ENCODE results near the gene CYP24A1. TPM values are rescaled to one million over a fixed set of nuclear protein-coding genes. Genes with fewer than 3 reads are reported as not detected.
A peak's percentile ranks its signal among the peaks of the same experiment; 100 is the strongest.

The CYP24A1 gene
- total RNA-seq, 4 donors from 2014 or later, result 0.69 TPM; not detected in 3

DNA sequence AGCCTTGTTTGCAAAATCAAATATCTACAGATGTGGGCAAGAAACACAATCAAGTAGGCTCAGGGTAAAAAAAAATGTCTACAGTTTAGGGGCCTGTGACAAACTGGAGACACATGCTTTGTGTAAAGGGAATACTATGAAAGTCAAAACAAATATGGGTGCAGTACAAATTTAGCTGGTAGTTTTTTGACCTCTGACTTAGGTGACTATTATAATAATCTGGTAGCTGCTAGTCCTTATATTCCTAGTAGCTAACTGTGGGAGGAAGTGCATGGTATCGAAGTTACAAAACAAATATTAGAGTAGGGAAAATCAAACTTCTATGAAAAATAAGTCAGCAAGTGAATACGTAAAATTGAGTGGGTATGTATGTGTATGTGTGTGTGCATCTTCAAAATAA, 35.4 kb downstream of the CYP24A1 start:
- ATAC-seq, result no peak
- H3K27me3 ChIP-seq, result peaks cover 25% of the 10 kb centered on the region
- H3K9me3 ChIP-seq, result peaks cover 0 to 8% (median 0%) of the 10 kb centered on the region in 3 donors
- 72 to 75% methylated on average over 2 of the region's 2 CpGs for WGBS, 2 donors (ENCODE audit: low coverage in 1 of 2)
- H3K4me1 ChIP-seq, result no peaks in the 10 kb centered on the region
- TF ChIP-seq EP300 (IDR thresholded peaks at IDR 0.05), result no peak
- no peak for TF ChIP-seq POLR2AphosphoS5 (IDR thresholded peaks at IDR 0.05)
- TF ChIP-seq POLR2A (IDR thresholded peaks at IDR 0.05), result no peak
- TF ChIP-seq, protein P1, sequence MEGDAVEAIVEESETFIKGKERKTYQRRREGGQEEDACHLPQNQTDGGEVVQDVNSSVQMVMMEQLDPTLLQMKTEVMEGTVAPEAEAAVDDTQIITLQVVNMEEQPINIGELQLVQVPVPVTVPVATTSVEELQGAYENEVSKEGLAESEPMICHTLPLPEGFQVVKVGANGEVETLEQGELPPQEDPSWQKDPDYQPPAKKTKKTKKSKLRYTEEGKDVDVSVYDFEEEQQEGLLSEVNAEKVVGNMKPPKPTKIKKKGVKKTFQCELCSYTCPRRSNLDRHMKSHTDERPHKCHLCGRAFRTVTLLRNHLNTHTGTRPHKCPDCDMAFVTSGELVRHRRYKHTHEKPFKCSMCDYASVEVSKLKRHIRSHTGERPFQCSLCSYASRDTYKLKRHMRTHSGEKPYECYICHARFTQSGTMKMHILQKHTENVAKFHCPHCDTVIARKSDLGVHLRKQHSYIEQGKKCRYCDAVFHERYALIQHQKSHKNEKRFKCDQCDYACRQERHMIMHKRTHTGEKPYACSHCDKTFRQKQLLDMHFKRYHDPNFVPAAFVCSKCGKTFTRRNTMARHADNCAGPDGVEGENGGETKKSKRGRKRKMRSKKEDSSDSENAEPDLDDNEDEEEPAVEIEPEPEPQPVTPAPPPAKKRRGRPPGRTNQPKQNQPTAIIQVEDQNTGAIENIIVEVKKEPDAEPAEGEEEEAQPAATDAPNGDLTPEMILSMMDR (IDR thresholded peaks at IDR 0.05), result no peak
- H3K36me3 ChIP-seq, result no peaks in the 10 kb centered on the region
- no peak overlapping the region for H3K4me3 ChIP-seq
- no peak overlapping the region for H3K27ac ChIP-seq

DNA sequence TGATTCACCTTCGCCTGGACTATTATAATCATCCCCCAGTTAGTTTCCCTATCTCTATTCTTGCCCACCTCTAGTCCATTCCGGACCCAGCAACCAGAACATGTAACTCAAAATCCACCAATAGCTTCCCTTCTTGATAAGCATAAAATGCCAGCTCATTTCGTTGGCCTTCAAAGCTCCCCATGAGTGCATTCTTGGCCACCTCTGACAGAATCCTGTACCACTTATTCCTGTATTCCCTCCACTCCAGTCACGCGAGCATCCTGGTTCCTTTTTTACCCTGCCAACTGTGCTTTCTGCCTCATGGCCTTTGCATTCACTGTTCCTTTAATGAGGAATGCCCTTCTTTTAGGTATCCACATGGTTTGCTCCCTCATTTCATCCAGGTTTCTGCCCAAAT, 36.7 kb downstream of the CYP24A1 start:
- no peaks in the 10 kb centered on the region for H3K36me3 ChIP-seq
- ATAC-seq, result no peak
- peaks cover 25% of the 10 kb centered on the region for H3K27me3 ChIP-seq
- 74 to 95% methylated on average over 5 of the region's 5 CpGs for WGBS, 2 donors (ENCODE audit: low coverage in 1 of 2)
- H3K4me1 ChIP-seq, result no peaks in the 10 kb centered on the region
- peaks cover 0 to 7% (median 0%) of the 10 kb centered on the region in 3 donors for H3K9me3 ChIP-seq
- H3K4me3 ChIP-seq, result no peak overlapping the region
- H3K27ac ChIP-seq, result no peak overlapping the region
- no peak for TF ChIP-seq EP300 (IDR thresholded peaks at IDR 0.05)
- TF ChIP-seq, protein P1 (IDR thresholded peaks at IDR 0.05), result no peak

DNA sequence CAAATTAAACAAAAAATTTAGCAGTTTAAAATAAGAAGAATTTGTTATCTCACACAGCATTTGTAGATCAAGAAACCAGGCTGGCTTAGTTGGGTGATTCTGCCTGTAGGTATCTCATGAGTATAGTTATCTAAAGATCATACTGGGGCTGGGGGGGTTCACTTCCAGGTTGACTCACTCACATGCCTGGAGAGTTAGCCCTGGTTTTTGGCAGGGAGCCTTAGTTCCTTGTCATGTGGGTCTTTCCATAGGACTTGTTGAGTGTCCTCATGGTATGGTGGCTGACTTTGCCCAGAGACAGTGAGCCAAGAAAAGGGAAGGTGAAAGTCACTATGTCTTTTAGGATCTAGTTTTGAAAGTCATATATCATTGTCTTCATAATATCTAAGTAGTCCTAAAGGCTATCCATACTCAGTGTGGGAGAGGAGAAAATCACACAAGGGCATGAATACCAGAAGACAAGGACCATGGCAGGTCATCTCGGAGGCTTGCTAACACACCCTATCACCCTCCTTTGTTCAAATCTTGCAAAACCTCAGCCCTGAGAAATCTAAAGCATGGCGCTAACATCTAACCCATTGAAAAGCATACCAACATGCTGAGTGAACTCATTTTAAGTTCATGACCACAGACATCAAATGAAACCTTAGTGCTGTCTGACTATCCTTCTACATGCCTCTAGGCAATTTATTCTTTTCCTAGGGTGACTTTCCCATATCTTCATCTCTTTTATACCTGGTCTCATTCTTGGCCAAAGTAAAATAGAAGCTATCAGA, 39.2 kb downstream of the CYP24A1 start:
- WGBS, 2 donors (ENCODE audit: low coverage in 1 of 2), result 90 to 100% methylated on average over 2 of the region's 2 CpGs
- ATAC-seq, result no peak

DNA sequence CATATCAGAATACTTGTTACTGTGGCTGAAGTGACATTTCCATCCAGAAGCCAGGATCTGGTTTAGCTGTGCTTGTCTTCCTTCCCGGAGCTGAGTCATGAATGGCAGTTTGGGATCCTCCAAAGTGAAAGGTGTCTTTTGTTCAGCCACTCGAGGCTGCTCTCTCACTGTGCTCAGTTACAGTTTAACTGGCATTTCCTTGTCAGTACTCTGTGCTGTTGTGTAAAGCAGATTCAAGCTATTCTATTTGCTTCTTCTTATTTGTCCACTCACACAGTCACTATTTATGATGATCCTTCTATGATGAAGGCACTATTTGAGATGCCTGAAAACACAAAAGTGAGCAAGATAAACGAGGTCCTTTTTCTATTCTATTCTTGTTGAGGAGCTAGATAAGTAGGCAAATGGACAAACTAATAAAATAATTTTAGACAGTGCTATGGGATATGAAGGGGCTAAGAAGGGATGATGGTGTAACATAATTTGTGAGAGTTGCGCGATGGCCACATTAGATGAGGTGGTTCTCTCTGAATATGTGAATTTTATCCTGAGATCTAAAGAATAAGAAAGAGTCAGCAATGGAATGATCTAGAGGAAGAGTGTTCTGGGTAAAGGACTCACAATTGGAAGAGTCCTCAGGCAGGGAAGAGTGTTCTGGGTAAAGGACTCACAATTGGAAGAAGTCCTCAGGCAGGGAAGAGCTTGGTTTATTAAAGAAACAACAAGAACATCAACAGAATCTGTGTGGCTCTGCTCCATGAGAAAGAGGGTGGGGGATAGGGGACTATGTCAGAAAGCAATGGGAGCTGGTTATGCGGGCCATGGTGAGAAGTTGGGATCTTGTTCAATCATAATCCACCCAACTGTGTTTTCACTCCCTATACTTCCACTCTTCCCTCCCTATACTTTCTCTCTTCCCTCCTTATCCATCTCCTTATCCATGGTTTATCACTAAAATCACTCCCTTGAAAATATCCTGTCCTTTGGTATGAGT, 40.1 kb downstream of the CYP24A1 start:
- WGBS, 2 donors (ENCODE audit: low coverage in 1 of 2), result 71 to 80% methylated on average over 5 to 6 of the region's 6 CpGs
- peak overlapping the region in 2 of 4 donors; percentile 23 to 27 for H3K27ac ChIP-seq
- ATAC-seq, result no peak
- no peak overlapping the region for H3K4me3 ChIP-seq
- peaks cover 30% of the 10 kb centered on the region for H3K27me3 ChIP-seq
- no peaks in the 10 kb centered on the region for H3K36me3 ChIP-seq
- TF ChIP-seq POLR2A (IDR thresholded peaks at IDR 0.05) (no peak), EP300 (IDR thresholded peaks at IDR 0.05) (no peak), POLR2AphosphoS5 (IDR thresholded peaks at IDR 0.05) (no peak)
- TF ChIP-seq, protein P1 (IDR thresholded peaks at IDR 0.05), result no peak
- no peaks in the 10 kb centered on the region for H3K4me1 ChIP-seq
- peaks cover 0 to 6% (median 0%) of the 10 kb centered on the region in 3 donors for H3K9me3 ChIP-seq

More for the DNA sequence above, 39.2 kb downstream of the CYP24A1 start:
- Histone ChIP-seq H3K9me3 (peaks cover 0 to 2% (median 0%) of the 10 kb centered on the region in 3 donors), H3K4me3 (no peak overlapping the region), H3K27me3 (peaks cover 30% of the 10 kb centered on the region), H3K27ac (no peak overlapping the region), H3K36me3 (no peaks in the 10 kb centered on the region), H3K4me1 (no peaks in the 10 kb centered on the region)
- TF ChIP-seq POLR2A (IDR thresholded peaks at IDR 0.05) (no peak), EP300 (IDR thresholded peaks at IDR 0.05) (no peak), POLR2AphosphoS5 (IDR thresholded peaks at IDR 0.05) (no peak)
- TF ChIP-seq, protein P1 (IDR thresholded peaks at IDR 0.05), result no peak

Measured in gastroesophageal sphincter (tissue), 4 donors.